HCT116 (cell line): ENCODE measurements around the gene POLR3F. TPM values are rescaled to one million over a fixed set of nuclear protein-coding genes. Genes with fewer than 3 reads are reported as not detected.

Experiments
- ATAC-seq: fragments of 200-7000 bp; cut with Tn5 transposase; 2 replicates; pipeline ENCODE4 v1.9.1; 2020; ENCODE audit warnings: mild to moderate bottlenecking, moderate library complexity
- BruUV-seq: library from RNA; stranded (reverse); fragments of 400-500 nt; replicated peaks from 2 replicates; lab custom pipeline; 2021; lab: Mats Ljungman, UMichigan
- CTCF ChIA-PET: fragments of 300-600 bp; sonication (Branson Sonifier 250); formaldehyde crosslinking; loops from one replicate; lab custom pipeline; 2021; ENCODE audit warnings: antibody characterized with exemption; lab: Charles Lee
- POLR2A ChIA-PET: fragments of 300-600, 350-600 bp; sonication (Branson Sonifier 250); formaldehyde crosslinking; loops from one replicate; lab custom pipeline; 2021; ENCODE audit warnings: antibody characterized with exemption; lab: Charles Lee
- RAD21 ChIA-PET, 2 experiments: fragments of 300-600 bp; sonication (Branson Sonifier 250); formaldehyde crosslinking; loops; one replicate each; lab custom pipeline; 2023; ENCODE audit warnings: low total read pairs in 2 of 2; ENCODE audit not compliant: uncharacterized antibody in 2 of 2, unreplicated experiment in 2 of 2, low non-redundant PET in 1 of 2; lab: Charles Lee
- DNase-seq: peaks from one replicate; pipeline ENCODE4 v3.0.0-alpha.2; 2010; ENCODE audit warnings: low read depth, low spot score
- H2AFZ ChIP-seq: fragments of 200-600 bp; shearing (Covaris generic), sonication (generic); 2 replicates; pipeline ENCODE4 v1.6.1; 2017; ENCODE audit warnings: low read depth, mixed run types, mixed read lengths, antibody characterized with exemption, low read length; ENCODE audit not compliant: poor library complexity, severe bottlenecking
- H3K27ac ChIP-seq: 2 replicates; pipeline ENCODE4 v1.5.1; 2012; ENCODE audit warnings: low read depth, low read length
- H3K27me3 ChIP-seq: fragments of 200-600 bp; sonication (generic); 2 replicates; pipeline ENCODE4 v1.6.1; 2016; ENCODE audit warnings: mixed run types, low read length, mixed read lengths; ENCODE audit not compliant: insufficient read depth
- H3K36me3 ChIP-seq, 2 experiments: fragments of 200-500 bp in 1 of 2; fragments of 200-600 bp in 1 of 2; sonication (Bioruptor generic) in 1 of 2; sonication (generic) in 1 of 2; 2 replicates each; pipeline versions ENCODE4 v1.5.1 to v1.6.1; 2014 to 2016; ENCODE audit warnings: low read length in 2 of 2, inconsistent platforms in 1 of 2, mixed read lengths in 1 of 2, mixed run types in 1 of 2; ENCODE audit not compliant: insufficient read depth in 2 of 2, control insufficient read depth in 1 of 2
- H3K4me1 ChIP-seq, 2 experiments: fragments of 200-600 bp in 1 of 2; sonication (generic) in 1 of 2; 2 replicates each; pipeline versions ENCODE4 v1.5.1 to v1.6.1; 2012 to 2017; ENCODE audit warnings: low read length in 2 of 2, inconsistent platforms in 1 of 2, mild to moderate bottlenecking in 1 of 2, mixed read lengths in 1 of 2, mixed run types in 1 of 2, moderate library complexity in 1 of 2; ENCODE audit not compliant: insufficient read depth in 2 of 2, control insufficient read depth in 1 of 2
- H3K4me2 ChIP-seq: fragments of 200-600 bp; sonication (generic); 2 replicates; pipeline ENCODE4 v1.6.1; 2017; ENCODE audit warnings: mixed run types, low read length, mixed read lengths
- H3K4me3 ChIP-seq, 2 experiments: fragments of 200-600 bp in 1 of 2; sonication (generic) in 1 of 2; replicated peaks in 1 of 2; 2 replicates each; pipeline ENCODE4 v1.5.1; 2011 to 2016; ENCODE audit warnings: low read length in 2 of 2, control low read depth in 1 of 2, low read depth in 1 of 2, mild to moderate bottlenecking in 1 of 2, mixed read lengths in 1 of 2, mixed run types in 1 of 2
- H3K79me2 ChIP-seq: fragments of 200-600 bp; sonication (generic); 2 replicates; pipeline ENCODE4 v1.6.1; 2017; ENCODE audit warnings: mild to moderate bottlenecking, mixed run types, low read length, moderate library complexity, mixed read lengths; ENCODE audit not compliant: insufficient read depth
- H3K9ac ChIP-seq: fragments of 200-600 bp; sonication (generic); 2 replicates; pipeline ENCODE4 v1.6.1; 2016; ENCODE audit warnings: low read length, mixed read lengths
- H3K9me2 ChIP-seq: fragments of 200-600 bp; sonication (generic), shearing (Covaris generic); 2 replicates; pipeline ENCODE4 v1.6.1; 2017; ENCODE audit warnings: mixed run types, mild to moderate bottlenecking, moderate library complexity; ENCODE audit not compliant: insufficient read depth
- H3K9me3 ChIP-seq, 2 experiments: fragments of 200-500 bp in 1 of 2; fragments of 200-600 bp in 1 of 2; sonication (Bioruptor generic) in 1 of 2; sonication (generic) in 1 of 2; 2 replicates each; pipeline ENCODE4 v1.6.1; 2014 to 2017; ENCODE audit warnings: low read length in 2 of 2, mixed read lengths in 2 of 2, inconsistent platforms in 1 of 2, low read depth in 1 of 2, mild to moderate bottlenecking in 1 of 2, mixed run types in 1 of 2, moderate library complexity in 1 of 2; ENCODE audit not compliant: control insufficient read depth in 1 of 2, insufficient read depth in 1 of 2
- H4K20me1 ChIP-seq: fragments of 200-600 bp; sonication (generic), shearing (Covaris generic); 2 replicates; pipeline ENCODE4 v1.6.1; 2017; ENCODE audit warnings: mixed run types, mild to moderate bottlenecking, moderate library complexity; ENCODE audit not compliant: insufficient read depth
- ATF3 ChIP-seq: IDR thresholded peaks from 2 replicates; pipeline ENCODE4 v1.6.1; 2012
- CBX3 ChIP-seq: IDR thresholded peaks from 2 replicates; pipeline ENCODE4 v1.6.1; 2012; ENCODE audit warnings: low read depth
- CEBPB ChIP-seq: IDR thresholded peaks from 2 replicates; pipeline ENCODE4 v1.6.1; 2012; ENCODE audit warnings: low read depth
- EZH2 ChIP-seq: fragments of 200-600 bp; sonication (generic); IDR thresholded peaks from 2 replicates; pipeline ENCODE4 v1.6.1; 2017; ENCODE audit warnings: antibody characterized with exemption, mixed run types
- EZH2phosphoT487 ChIP-seq: fragments of 200-600 bp; IDR thresholded peaks from 2 replicates; pipeline ENCODE4 v1.6.1; 2018; ENCODE audit warnings: antibody characterized with exemption, borderline replicate concordance
- FOSL1 ChIP-seq: IDR thresholded peaks from 2 replicates; pipeline ENCODE4 v1.6.1; 2012; ENCODE audit warnings: low read depth
- JUND ChIP-seq: IDR thresholded peaks from 2 replicates; pipeline ENCODE4 v1.6.1; 2012
- MAX ChIP-seq: IDR thresholded peaks from 2 replicates; pipeline ENCODE4 v1.6.1; 2012
- POLR2A ChIP-seq: IDR thresholded peaks from 2 replicates; pipeline ENCODE4 v1.7.0; 2011; ENCODE audit warnings: borderline replicate concordance; ENCODE audit not compliant: insufficient read depth, insufficient read length; ENCODE audit errors: extremely low read depth
- POLR2AphosphoS5 ChIP-seq: IDR thresholded peaks from 2 replicates; pipeline ENCODE4 v1.6.1; 2011; ENCODE audit warnings: mild to moderate bottlenecking, low read depth, low read length, moderate library complexity
- RAD21 ChIP-seq: IDR thresholded peaks from 2 replicates; pipeline ENCODE4 v1.6.1; 2012; ENCODE audit warnings: low read depth, mild to moderate bottlenecking
- REST ChIP-seq: IDR thresholded peaks from 2 replicates; pipeline ENCODE4 v1.6.1; 2012; ENCODE audit warnings: low read depth
- SIN3A ChIP-seq: IDR thresholded peaks from 2 replicates; pipeline ENCODE4 v1.6.1; 2012; ENCODE audit warnings: low read depth
- SP1 ChIP-seq: IDR thresholded peaks from 2 replicates; pipeline ENCODE4 v1.6.1; 2012; ENCODE audit warnings: low read depth
- SRF ChIP-seq: IDR thresholded peaks from 2 replicates; pipeline ENCODE4 v1.6.1; 2012; ENCODE audit warnings: low read depth
- TCF7L2 ChIP-seq: IDR thresholded peaks from 2 replicates; pipeline ENCODE4 v1.7.0; 2011; ENCODE audit warnings: borderline replicate concordance, inconsistent platforms; ENCODE audit not compliant: insufficient read depth, insufficient read length; ENCODE audit errors: extremely low read depth
- ZBTB33 ChIP-seq: IDR thresholded peaks from 2 replicates; pipeline ENCODE4 v1.6.1; 2011; ENCODE audit warnings: mild to moderate bottlenecking, low read length, moderate library complexity; ENCODE audit not compliant: insufficient replicate concordance; ENCODE audit errors: extremely low read depth
- ZFX ChIP-seq: fragments of 450-650 bp; IDR thresholded peaks from 2 replicates; pipeline ENCODE4 v1.6.1; 2017
- ZNF274 ChIP-seq: fragments of 200-500 bp; sonication (Bioruptor generic); IDR thresholded peaks from 2 replicates; pipeline ENCODE4 v1.6.1; 2014; ENCODE audit warnings: mild to moderate bottlenecking, low read depth, low read length, inconsistent platforms
- intact Hi-C: fragments of 100-400 bp; cut with micrococcal nuclease; formaldehyde crosslinking; loops from 2 replicates; pipeline ENCODE4 v1.10.0; 2022
- total RNA-seq: library from RNA; stranded (reverse); gene quantifications from one replicate; pipeline ENCODE4 v1.2.1, GENCODE V29; 2021; ENCODE audit not compliant: unreplicated experiment

Gene POLR3F
- total RNA-seq, 1 experiment from 2014 or later = 11.4 TPM

GRCh38 chr20:18504479-18505060 lies 37.4 kb downstream of the POLR3F start:
- BruUV-seq = no TSS peak
- Histone ChIP-seq H3K27ac (no peak overlapping the region), H3K9me2 (no peaks in the 10 kb centered on the region), H3K4me2 (no peak overlapping the region), H2AFZ (no peak overlapping the region), H3K36me3 (no peaks in the 10 kb centered on the region), H3K9ac (no peak overlapping the region), H3K27me3 (no peaks in the 10 kb centered on the region), H4K20me1 (no peaks in the 10 kb centered on the region), H3K9me3 (no peaks in the 10 kb centered on the region), H3K4me3 (no peak overlapping the region), H3K4me1 (peaks cover 5 to 17% of the 10 kb centered on the region in 2 experiments; a peak in 3 of 4 replicates), H3K79me2 (peaks cover 19% of the 10 kb centered on the region)
- POLR2A ChIA-PET = no interaction called here
- DNase-seq = no peak
- no peak for TF ChIP-seq EZH2phosphoT487
- no peak for TF ChIP-seq FOSL1
- no peak for TF ChIP-seq ZNF274
- no peak for TF ChIP-seq EZH2
- TF ChIP-seq CEBPB = no peak
- no peak for TF ChIP-seq SRF
- TF ChIP-seq SIN3A = no peak
- TF ChIP-seq TCF7L2 = no peak
- TF ChIP-seq JUND = no peak
- no peak for TF ChIP-seq SP1
- TF ChIP-seq RAD21 = no peak
- TF ChIP-seq REST = no peak
- no peak for TF ChIP-seq ZBTB33
- TF ChIP-seq ZFX = no peak
- TF ChIP-seq MAX = no peak
- TF ChIP-seq POLR2AphosphoS5 = no peak
- no peak for TF ChIP-seq CBX3
- TF ChIP-seq POLR2A = no peak
- no peak for TF ChIP-seq ATF3
- no peak for ATAC-seq
- RAD21 ChIA-PET = no interaction called here
- CTCF ChIA-PET = no interaction called here
- intact Hi-C loops = loop anchor here (5.0 kb wide), 2 partner anchors 63 to 83 kb away; partner anchors contain the start of genes DTD1 and SMIM26
